HK-2 (cell line): ENCODE results near the gene STK4.

Experiments used
- DNase-seq: peaks from one replicate; pipeline ENCODE4 v3.0.0-alpha.2; 2018; ENCODE audit not compliant: unreplicated experiment

The STK4 gene

DNA sequence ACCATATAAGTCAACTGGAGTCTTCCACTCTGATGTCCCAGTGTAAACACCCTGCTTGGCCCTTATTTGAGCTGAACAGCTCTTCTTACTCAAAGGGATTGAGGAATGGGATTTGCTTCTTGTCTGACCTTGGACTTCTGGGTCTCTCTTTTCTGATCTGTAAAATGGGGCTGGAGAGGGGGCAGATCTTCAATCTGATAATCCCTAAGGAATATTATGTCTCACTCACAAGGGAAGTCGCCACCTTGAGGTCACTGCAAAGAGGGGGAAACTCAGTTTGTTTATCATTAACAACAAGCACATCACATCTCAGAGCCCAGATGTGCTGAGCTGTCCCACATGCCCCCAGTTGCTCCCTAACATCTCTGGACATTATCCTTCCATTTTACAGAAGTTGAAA, 119.6 kb downstream of the STK4 start:
- no peak for DNase-seq

DNA sequence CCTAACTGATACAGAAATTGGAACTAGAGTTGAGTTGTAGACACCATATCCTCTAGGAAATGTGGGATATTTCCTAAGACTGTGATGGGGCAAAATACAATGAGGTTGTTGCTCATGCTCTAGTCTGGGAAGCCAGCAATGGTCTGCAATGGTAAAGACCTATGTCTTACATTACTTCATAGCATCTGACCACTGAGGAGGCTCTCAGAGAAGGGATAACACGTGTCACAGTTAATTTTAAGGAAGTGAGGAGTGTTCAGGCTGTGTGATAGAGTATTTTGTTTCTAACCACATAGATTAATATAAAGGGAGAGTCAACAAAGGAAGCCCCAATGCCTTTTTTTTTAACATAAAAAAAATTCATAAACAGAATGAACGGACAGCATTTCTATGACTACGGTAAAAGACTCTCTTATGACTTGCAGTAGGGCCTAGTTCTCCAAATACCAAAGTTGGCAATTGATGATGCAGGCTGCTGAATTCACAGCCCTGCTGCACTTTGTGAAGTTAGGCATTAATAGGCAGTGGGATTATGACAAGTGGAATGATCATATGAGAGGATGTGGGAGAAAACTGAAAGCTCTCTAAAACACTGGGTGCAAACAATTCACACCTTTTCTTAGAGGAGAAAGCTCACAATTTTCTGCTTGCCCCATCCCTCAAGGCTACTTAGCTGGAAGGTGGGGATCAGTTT, 120.9 kb downstream of the STK4 start:
- no peak for DNase-seq

DNA sequence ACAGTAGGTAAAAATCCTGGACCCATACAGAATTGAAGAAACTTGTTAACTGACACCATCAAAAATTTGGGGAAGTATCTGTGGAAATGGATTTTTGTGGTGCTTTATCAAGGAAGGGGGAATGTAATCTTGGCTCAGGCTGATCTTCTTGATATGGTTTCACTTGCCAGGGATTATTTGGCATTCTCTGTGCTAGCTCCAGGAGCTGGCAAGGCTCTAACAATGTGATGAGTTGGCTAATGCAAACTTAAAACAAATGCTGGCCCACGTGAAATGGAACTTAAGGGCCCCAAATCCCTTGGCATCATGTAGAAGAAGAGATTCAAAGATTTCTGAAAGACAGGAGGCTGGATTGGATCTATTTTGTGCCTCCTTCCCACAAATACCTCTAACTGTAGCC, 121.5 kb downstream of the STK4 start:
- no peak for DNase-seq

DNA sequence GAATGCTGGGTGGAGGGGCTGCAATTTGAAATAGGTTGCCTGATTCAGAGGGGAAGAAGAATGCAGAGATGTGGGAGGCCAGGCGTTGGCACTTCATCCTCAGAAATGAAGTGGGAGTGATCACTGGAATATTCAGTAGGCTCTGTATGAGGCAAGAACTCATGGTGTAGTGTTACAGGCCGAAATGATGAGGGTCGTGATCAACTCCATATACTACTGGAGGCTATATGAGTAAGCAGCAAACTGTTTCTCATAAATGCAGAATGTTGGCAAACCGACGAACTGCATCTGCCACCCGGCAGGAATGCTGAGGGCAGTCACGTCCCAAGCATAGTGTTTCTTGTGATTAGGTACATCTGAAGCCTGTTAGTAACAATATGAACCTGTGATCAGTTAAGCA, 121.9 kb downstream of the STK4 start:
- no peak for DNase-seq

DNA sequence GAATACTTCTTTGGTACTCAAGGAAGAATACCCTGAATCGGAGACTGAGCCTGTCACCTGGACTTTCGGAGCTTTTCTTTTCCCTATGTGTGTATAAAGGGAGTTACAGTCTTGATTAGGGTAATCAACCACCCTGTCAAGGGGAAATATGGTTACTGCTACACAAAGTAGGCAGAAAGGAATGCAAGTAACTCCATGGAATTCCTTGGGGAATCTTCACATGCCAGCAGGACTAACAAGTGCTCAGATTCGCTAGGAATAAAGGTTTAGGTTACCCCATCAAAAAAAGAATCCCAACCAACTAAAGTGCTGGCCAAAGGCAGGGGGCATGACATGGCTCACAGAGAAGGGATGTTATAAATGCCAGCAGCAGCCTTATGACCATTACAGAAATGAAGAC, 124.2 kb downstream of the STK4 start:
- no peak for DNase-seq

DNA sequence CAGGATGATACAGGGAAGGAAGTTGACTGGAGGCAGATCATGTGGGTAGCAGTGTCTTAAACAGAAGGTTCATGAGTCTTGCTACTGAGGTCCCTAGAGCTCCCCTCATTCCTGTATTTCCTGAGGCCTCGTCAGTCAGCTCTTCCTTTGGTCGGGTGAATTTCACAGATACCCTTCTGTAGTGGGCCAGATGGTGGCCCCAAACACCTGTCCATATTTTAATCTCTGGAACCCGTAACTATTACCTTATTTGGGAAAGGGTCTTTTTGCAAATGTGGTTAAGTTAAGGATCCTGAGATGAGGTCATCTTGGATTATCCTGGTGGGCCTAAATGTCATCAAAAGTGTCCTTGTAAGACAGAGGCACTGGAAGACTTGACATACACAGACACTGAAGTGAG, 125.1 kb downstream of the STK4 start:
- no peak for DNase-seq

DNA sequence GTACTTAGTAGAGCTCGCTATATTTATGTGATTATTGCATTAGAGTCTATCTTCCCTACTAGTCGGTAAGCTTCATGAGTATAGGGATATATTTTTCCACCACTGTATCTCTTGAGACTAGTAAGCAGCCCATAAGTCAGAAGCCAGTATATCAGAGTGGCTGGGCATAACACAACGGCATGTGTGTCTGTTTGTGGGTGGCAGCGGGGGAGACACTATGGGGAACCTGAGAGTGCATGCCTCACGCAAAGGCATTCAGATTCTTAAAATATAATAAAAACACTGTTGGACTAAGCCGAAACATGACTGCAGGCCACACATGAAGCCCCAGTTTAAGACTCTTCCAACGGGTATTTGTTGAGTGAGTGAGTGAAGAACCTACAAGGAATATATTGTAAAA, 126.6 kb downstream of the STK4 start:
- no peak for DNase-seq

DNA sequence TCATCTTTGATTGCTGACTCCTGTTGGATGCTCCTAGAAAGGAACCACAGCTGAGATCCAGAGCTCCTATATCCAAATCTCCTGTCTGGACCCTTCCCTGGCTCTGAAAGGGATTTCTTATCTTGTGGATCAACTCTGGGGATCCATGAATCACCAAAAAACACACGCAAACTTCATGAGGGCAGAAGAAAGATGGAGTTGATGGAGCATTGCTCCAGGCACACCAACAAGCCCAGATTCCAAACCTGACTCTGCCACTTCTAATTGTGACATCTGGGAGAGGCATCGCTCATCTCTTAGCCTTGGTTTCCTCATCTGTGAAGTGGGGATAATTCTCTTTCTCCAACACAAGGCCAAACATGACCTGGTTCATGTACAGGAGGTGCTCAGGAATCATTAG, 127.9 kb downstream of the STK4 start:
- DNase-seq: no peak

DNA sequence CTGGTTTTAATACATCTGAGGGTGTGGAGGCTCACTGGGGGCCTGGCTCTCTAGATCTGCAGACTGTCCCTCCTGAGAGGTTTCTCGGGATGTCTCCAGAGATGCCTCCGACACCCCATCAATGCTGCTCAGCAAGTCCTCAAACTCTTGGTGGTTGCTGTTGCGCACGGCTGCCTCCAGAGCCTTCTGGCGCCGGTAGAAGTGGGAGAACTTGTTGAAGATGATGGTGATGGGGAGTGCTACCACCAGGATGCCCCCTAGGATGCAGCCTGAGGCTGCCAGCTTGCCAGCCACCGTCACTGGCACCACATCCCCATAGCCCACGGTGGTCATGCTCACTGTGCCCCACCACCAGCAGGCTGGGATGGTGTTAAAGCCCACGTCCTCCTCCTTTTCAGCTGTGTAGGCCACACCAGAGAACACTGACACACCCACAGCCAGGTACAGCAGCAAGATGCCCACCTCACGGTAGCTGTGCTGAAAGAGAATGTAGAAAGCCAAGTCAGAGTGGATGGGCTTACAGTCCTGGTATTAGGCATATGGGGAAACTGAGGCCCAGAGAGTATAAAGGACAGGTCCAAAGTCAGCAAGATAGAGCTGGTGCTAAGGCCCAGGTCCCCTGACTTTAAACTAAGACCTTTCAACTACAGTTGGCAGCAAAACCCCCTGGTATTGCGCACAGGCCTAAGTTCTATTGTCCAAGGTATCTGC, 128.7 kb downstream of the STK4 start:
- no peak for DNase-seq

DNA sequence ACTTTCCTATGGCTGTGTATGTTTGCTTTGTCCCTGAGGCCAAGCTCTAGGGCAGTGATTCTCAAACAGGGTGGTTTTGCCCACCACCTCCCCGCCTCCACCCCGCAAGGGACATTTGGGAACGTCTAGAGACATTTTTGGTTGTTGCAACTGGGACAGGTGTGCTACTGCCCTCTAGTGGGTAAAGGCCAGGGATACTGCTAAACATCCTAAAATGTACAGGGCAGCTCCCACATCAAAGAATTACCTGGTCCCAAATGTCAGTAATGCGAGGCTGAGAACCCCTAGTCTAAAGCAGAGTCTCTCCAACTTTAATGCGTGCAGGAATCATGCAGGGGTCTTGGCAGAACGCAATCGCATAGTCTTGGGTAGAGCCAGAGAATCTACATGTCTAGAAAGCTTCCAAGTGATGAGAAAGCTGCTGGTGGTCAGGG, 129.5 kb downstream of the STK4 start:
- peak; percentile 62 for DNase-seq

DNA sequence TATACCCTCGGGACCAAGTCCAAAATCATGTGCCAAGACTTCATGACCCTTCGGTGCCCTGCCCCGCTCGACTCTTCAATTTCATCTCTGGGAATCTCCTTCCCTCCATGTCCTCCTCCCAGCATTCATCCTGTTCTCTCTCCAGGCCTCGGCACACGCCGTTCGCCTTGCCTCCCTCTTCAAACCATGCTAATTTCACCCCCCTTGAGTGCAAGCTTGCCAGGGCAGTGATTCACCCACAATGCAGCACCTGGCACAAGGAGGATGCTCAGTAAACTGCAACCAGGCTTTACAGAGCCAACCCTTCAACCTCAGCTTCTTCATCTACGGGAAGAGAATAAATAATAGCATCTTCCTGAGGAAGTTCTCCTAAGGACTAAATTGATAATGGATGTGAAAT, 130.5 kb downstream of the STK4 start:
- DNase-seq: no peak

DNA sequence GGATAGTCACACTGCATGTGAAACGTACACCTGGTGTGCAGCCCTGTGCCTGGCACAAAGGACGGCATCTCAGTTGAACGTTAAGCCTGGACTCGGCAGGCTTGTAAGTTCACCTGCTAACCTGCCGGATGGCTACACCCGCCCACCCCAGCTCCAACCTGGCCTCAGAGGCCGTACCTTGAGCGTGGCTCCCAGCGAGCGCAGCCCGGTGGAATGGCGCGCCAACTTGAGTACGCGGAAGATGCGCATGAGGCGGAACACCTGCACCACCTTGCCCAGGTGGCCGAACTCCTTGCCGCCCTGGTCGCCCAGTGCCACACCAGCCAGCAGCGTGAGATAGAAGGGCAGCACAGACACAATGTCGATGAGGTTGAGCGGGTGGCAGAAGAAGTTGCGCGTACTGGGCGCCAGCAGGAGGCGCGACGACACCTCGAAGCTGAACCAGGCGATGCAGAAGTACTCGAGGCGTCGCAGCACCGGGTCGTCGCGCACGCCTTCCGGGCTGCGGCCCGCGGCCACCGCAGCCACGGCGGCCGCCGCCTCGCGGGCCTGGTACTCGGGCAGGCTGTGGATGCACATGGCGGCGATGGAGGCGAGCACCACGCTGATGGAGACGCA, 131.3 kb downstream of the STK4 start:
- DNase-seq: peak; percentile 67

DNA sequence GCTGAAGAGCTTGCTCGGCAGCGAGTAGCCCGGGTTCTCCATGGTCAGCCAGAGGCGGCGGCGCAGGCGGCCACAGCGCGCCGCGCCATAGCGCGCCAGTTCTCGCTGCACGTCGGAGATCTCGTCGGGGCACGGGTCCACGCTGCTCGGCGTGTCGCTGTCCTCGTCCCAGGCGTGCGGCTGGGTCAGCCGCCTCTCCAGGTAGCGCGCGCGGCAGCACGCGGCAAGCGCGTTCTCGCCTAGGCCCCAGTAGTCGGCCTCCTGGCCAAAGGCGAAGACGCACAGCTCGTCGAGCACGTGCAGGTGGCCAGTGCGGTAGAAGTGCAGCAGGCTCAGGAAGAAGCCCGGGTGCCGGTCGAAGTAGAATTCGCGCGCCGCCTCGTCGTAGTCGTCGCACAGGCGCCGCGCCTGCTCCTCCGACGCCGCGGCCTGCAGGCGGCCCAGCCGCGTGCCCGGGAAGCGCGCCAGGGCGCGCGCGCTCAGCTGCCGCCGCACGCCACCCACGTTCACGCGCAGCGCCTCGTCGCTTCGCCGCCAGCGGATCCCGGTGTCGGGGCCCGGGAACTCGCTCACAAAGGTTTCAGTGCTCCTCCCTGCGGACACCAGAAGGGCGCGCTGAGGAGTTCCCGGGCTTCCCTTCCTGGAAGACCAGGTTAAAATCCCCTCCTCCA, 131.9 kb downstream of the STK4 start:
- peak; percentile 80 for DNase-seq

DNA sequence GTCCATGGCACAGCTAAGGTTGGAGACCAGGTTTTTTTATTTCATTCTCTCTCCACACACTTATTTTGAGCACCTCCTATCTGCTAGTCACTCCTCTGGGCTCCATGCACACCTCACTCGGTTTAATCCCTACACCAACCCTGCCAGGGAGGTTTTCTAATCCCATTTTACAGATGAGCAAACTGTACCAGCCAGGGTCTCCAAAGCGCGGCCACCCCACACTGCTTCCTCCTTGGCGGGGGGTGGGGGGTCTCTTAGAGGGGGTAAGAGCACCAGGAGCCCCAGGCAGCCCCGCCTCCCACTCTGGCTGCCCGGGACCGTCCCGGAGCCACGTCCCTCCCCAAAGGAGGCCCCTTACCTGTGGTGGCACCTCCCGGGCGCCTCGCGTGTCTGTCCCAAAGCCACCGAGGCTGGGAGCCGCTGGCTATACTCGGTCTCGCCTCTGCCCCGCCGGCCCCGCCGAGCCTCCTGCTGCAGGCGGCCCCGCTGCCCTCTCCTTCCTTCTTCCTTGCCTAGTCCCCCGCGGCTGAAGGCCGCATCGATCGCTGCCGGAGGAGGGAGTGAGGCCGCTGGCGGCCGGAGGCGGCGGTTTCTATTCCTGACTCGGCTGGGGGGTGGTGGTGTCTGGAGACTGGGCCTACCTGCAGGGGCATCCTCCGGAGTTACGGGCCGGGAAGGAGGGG, 134.4 kb downstream of the STK4 start, which contains the start of gene KCNS1:
TSS of gene KCNS1 (minus strand) at position 565 of the 683 bp plus-strand sequence. CDS start 1,891 bp downstream, outside the sequence.
- no peak for DNase-seq

DNA sequence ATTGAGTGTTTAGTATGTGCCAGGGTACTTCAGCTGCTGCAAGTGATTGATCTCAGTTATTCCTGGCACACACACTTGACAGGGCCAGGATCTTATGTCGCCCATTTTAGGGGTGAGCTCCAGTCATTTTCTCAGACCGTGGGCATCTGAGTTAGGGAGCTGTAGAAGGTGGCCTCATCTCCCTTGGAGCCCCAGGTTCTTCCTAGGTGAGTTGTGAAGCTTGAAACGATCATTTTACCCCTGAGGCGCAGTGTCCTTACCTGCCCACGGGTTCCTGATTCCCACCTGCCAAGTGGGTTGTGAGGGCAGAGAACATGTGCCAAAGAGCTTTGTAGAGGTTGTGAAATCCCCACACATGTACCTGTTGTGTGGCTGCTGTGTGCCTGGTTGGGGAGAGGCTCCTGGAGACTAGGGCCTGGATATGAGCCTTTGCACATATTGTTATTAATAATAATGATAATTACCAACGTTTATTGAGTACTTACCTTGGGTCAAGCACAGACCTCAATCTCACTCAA, 135.1 kb downstream of the STK4 start:
- no peak for DNase-seq

DNA sequence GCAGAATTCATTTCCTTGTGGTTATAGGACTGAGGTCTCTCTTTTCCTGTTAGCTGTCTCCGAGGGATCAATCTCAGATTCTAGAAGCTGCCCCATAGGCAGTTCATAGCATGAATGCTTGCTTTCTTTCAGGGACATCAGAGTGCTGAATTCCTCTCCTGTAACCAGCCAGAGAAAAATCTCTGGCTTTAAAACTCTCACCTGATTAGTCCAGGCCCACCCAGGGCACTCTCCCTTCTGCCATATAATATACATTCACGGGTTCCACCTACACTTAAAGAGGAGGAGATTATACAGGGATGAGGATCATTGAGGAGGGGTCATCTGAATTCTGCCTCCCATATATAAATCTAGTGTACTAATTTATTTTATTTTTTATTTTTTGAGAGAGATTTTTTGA, 136.8 kb downstream of the STK4 start:
- DNase-seq: no peak

DNA sequence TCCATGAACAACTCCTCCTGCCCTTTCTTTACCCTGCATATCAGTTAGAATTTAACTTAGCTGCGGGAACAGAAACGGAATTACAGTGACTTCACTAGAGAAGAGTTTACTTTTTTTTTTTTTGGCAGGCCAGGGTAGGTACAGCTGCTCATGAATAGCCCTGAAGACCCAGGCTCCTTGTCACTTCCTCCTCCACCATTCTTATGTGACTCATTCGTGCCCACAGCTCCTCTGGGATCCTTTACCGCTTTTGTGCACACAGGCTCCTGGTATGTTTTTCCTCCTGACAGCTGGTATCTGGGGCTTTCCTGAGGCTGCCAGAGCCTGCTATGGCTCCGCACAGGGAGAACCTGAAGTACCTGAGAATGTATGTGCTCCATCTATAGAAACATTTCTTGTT, 138.5 kb downstream of the STK4 start:
- peak; percentile 84 for DNase-seq

DNA sequence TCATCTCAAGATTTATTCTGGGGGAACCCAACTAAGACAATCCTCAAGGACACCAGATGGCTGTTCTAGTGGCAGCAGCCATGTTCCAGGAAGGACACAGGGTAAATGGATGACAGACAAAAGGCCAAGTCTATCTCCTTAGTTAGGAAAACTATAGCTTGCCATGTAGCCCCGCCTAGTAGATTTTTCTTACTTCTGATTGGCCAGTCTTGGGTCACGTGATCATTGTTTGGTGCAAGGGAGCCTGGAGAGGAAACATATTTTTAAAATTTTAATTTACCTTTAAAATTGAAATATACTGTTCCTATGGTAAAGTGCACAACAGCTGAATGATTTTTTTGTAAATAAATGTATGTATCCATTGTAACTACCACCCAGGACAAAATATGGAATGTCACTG, 139.0 kb downstream of the STK4 start:
- peak; percentile 46 for DNase-seq

DNA sequence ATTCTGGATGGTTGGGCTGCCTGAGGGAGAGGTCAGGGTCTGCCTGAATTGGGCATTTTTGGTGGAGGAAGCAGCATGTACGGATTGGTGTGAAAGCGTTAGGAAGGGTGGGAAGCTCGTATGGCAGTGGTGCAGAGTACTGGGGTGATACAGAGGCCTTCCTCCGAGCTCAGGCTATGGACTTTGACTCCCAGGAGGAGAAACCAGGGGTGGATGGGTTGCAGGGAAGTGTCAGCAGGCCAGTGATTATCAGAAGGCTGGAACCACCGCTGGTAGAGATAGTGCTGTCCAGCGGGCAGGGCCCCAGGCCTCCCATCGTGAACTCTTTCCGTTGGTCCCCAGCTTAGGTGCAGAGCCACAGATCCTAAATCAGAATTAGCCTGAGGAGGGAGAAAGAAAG, 143.3 kb downstream of the STK4 start:
- no peak for DNase-seq

DNA sequence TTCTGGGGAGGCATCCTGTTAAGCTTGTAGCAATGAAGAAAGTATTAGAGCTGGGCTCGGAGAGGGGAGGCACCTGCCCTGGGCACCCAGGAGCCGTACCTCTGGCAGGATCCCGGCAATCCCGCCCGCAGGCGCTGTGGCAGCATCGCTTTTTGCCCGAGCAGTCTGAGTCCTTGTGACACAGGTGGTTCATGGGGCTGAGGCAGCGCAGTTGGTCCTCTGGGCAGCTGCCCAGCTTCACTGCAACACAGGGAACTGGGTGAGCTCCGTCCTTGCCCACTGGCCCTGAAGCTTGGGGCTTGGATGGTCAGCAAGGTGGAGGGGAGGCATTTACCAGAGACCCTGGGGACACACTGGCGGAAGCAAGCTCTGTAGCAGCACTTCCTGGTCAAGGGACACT, 144.0 kb downstream of the STK4 start:
- DNase-seq: no peak

DNA sequence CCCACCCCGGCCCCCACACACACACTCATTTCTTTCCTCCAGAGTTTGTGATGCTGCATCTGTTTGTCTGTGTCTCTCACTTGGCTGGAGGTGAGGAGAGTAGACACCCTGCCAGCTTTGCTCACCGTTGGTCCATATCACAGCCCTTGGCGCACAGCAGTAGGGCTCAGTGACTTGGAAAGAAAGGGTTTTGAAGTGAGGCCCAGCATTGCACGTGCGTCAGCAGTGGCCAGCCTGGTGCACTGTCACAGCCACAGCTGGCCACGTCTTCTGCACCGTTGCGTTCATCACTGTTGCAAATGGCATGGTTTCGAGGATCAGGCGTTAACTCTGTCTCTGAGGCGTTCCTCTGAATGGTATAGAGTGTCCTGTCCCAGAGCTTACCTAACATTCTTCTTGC, 145.0 kb downstream of the STK4 start:
- no peak for DNase-seq
